HEK293T (cell line): ENCODE measurements around the gene SH2D3A.

Experiments used
- BHLHE40 ChIP-seq: fragments of 450-650 bp; IDR thresholded peaks from 2 replicates; pipeline ENCODE4 v1.6.1; 2016; ENCODE audit warnings: mild to moderate bottlenecking, moderate library complexity, borderline replicate concordance
- CTBP1 ChIP-seq: fragments of 450-650 bp; IDR thresholded peaks from 2 replicates; pipeline ENCODE4 v1.6.1; 2016; ENCODE audit warnings: borderline replicate concordance
- FOXA1 ChIP-seq: fragments of 450-650 bp; IDR thresholded peaks from 2 replicates; pipeline ENCODE4 v1.6.1; 2016; ENCODE audit warnings: mild to moderate bottlenecking
- FOXK2 ChIP-seq: fragments of 450-650 bp; IDR thresholded peaks from 2 replicates; pipeline ENCODE4 v1.6.1; 2016; ENCODE audit warnings: mild to moderate bottlenecking
- FOXM1 ChIP-seq: fragments of 450-650 bp; IDR thresholded peaks from 2 replicates; pipeline ENCODE4 v1.6.1; 2017; ENCODE audit warnings: mild to moderate bottlenecking, borderline replicate concordance
- HDGF ChIP-seq: fragments of 450-650 bp; IDR thresholded peaks from 2 replicates; pipeline ENCODE4 v1.6.1; 2017; ENCODE audit warnings: antibody characterized with exemption, borderline replicate concordance
- L3MBTL2 ChIP-seq: fragments of 450-650 bp; conservative IDR thresholded peaks from 2 replicates; pipeline ENCODE4 v1.6.1; 2016; ENCODE audit warnings: mild to moderate bottlenecking
- NFRKB ChIP-seq: fragments of 450-650 bp; IDR thresholded peaks from 2 replicates; pipeline ENCODE4 v1.6.1; 2016; ENCODE audit warnings: mild to moderate bottlenecking, moderate library complexity
- PKNOX1 ChIP-seq: fragments of 450-650 bp; IDR thresholded peaks from 2 replicates; pipeline ENCODE4 v1.6.1; 2016
- SP1 ChIP-seq: fragments of 450-650 bp; IDR thresholded peaks from 2 replicates; pipeline ENCODE4 v1.6.1; 2017
- SUZ12 ChIP-seq: fragments of 450-650 bp; IDR thresholded peaks from 2 replicates; pipeline ENCODE4 v1.6.1; 2016; ENCODE audit warnings: mild to moderate bottlenecking
- ZNF384 ChIP-seq: fragments of 450-650 bp; IDR thresholded peaks from 2 replicates; pipeline ENCODE4 v1.6.1; 2016

DNA sequence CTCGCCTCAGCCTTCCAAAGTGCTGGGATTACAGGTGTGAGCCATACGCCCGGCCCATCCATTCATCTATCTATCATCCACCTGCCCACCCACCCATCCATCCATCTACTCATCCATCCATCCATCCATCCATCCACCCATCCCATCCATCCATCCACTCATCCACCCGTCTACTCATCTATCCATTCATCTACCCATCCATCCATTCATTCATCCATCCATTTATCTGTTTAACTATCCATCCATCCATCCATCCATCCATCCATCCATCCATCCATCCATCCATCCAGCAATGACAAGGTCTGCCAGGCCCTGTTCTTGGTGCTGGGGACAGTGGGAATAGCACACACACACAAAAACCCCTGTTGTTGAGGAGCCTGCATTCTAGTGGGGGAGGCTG, 9.8 kb upstream of the SH2D3A start:
- TF ChIP-seq SP1 (no peak), CTBP1 (no peak), SUZ12 (no peak), FOXM1 (no peak), PKNOX1 (no peak), ZNF384 (no peak), FOXA1 (no peak), NFRKB (no peak), L3MBTL2 (no peak), FOXK2 (no peak), HDGF (no peak), BHLHE40 (no peak)
